Heart left ventricle (tissue), 13 donors: ENCODE data around the gene GPR137.

Experiments
- POLR2A ChIP-seq, 2 donors: fragments of 450-650 bp; IDR thresholded peaks; one replicate each; pipeline ENCODE4 v1.6.1; 2017; ENCODE audit warnings: antibody characterized with exemption in 2 of 2, mild to moderate bottlenecking in 2 of 2, moderate library complexity in 2 of 2
- TF ChIP-seq, protein P1 (sequence below), 12 donors: fragments of 200-600 bp; sonication (generic) in 4 of 12; IDR thresholded peaks; one replicate each; pipeline versions ENCODE4 v1.5.0 to v1.8.0; 2018 to 2022; ENCODE audit warnings: antibody characterized with exemption in 12 of 12, mild to moderate bottlenecking in 5 of 12
- donor health status: ischemic (EF 13 %, LVEDD 7.1; RV severe dilation, severe dysfunction).
- donor health status: DM: no; HTN: yes; CAD: no.
- donor health status: DM: no; HTN: no; CAD: no.
- donor health status: ischemic (EF 25% LVEDD 6.9; RV normal size, moderate dysfunction).
- donor health status: ischemic (EF 25% LVEDD 5.7; RV mildly dilated, moderate dysfunction).
- donor health status: ischemic (EF 35%, LVEDD 5.7; RV mildly dilated, moderate dysfunction).
- donor health status: nonischemic (EF 11% LVEDD 7.7; RV severe dilation, severe dysfunction).
- donor health status: DM: yes; HTN: yes; CAD: no.
- donor health status: PGD.
- donor health status: ischemic (EF 29% LVEDD 5.4; RV normal size, mild dysfunction).
- donor health status: nonischemic (EF 23%, LVEDD 6.1; RV moderate dilation, normal function).

DNA sequence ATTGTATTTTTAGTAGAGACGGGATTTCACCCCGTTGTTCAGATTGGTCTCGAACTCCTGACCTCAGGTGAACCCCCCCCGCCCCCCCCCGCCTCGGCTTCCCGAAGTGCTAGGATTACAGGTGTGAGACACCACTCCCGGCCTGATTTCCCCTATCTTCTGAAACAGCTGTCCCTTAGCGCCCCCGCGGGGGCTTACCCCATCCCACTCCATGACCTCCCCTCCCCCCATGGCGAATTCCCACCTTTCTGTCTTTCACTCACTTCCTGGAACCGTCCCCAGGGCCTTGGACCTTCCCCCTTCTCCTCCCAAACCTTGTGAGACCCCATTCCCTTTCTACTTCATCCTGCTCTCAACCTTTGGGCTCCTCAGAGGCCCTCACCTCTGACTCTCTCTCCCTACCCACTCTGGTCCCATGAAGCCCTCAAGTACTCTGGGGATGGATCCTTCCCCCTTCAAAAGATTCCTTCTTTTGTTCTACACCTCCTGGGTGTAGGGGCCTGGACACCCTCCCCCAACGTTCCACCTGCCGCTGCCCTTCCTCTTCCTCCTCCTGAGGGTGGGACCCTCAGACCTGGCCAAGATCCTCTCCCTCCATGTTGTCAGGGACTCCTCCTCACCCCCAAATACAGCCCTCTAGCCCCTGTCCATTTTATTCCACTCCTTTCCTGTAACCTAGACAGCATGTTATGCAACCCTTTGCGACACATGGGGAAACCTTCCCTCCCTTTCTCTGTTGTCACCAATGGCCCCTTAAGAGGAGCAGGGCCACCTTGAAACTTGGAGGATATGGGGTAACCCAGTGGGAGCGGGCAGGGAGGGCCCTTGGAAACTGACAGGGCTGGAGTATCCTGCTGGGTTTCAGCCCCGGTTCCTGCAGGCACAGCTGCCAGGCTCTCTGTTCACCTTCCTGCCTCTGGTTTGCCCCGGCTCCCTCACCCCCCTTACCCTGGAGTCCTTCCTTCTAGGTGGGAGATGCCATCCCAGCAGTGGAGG is 33.4 kb downstream of the GPR137 start:
- TF ChIP-seq, protein P1, sequence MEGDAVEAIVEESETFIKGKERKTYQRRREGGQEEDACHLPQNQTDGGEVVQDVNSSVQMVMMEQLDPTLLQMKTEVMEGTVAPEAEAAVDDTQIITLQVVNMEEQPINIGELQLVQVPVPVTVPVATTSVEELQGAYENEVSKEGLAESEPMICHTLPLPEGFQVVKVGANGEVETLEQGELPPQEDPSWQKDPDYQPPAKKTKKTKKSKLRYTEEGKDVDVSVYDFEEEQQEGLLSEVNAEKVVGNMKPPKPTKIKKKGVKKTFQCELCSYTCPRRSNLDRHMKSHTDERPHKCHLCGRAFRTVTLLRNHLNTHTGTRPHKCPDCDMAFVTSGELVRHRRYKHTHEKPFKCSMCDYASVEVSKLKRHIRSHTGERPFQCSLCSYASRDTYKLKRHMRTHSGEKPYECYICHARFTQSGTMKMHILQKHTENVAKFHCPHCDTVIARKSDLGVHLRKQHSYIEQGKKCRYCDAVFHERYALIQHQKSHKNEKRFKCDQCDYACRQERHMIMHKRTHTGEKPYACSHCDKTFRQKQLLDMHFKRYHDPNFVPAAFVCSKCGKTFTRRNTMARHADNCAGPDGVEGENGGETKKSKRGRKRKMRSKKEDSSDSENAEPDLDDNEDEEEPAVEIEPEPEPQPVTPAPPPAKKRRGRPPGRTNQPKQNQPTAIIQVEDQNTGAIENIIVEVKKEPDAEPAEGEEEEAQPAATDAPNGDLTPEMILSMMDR (IDR thresholded peaks at IDR 0.05), result no peak
- no peak for TF ChIP-seq POLR2A (IDR thresholded peaks at IDR 0.05)
